Skeletal muscle cell (primary cell): ENCODE data around the gene NHSL2.

Source experiments
- DNase-seq: peaks from one replicate; pipeline ENCODE4 v3.0.0-alpha.2; 2010; ENCODE audit warnings: low read depth
- H3K4me3 ChIP-seq: 2 replicates; pipeline ENCODE4 v1.5.1; 2011; ENCODE audit warnings: low read depth, mild to moderate bottlenecking, control low read depth, low read length, moderate library complexity

NHSL2 gene

DNA sequence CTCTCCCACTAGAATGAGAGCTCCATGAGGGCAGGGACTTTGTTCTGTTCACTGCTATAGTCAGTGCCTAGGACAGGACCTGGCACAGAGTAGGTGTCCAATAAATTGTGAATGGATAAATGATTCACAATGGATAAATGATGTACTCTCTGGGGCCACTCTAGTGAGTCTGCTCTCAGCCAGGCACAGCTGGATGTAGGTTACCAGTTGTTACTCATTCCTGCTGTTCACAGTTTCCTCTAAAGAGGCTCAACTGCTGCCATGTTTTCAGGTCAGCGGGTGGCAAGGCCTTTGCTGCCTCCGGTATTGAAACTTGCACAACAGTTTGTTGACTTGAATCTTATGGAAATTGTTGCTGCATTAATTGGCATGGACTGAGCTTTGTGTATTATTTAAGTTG is 99.1 kb downstream of the NHSL2 start:
- no peak for DNase-seq

GRCh38 chrX:72011734-72012133 is 101.1 kb downstream of the NHSL2 start:
- no peak for DNase-seq
- H3K4me3 ChIP-seq = no peak overlapping the region

More for the DNA sequence above, 99.1 kb downstream of the NHSL2 start:
- H3K4me3 ChIP-seq = no peak overlapping the region

DNA sequence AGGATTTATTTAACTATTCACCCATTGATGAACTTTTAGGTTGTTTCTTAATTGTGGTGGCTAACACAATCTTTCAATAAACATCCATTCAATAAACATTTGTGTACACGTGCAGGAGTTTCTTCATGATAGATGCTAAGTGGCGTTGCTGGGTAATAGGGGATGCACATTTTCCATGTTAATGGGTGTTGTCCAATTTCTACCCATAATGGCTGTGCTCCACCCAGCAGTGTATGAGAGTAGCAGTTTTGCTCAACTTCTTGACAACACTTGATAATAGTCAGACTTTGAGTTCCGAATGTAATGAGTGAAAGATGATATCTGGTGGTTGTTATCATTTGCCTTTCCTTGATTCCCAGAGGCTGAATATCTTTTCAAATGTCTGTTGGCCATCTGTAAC is 104.7 kb downstream of the NHSL2 start:
- H3K4me3 ChIP-seq = no peak overlapping the region
- no peak for DNase-seq

- H3K4me3 ChIP-seq = no peak overlapping the region
- no peak for DNase-seq
Measured at GRCh38 chrX:72016881-72017783, 106.5 kb downstream of the NHSL2 start.

- H3K4me3 ChIP-seq = peak overlapping the region; percentile 26
- DNase-seq = peak; percentile 74
Measured at GRCh38 chrX:72018277-72019112, 107.8 kb downstream of the NHSL2 start.

- no peak overlapping the region for H3K4me3 ChIP-seq
- no peak for DNase-seq
Measured at GRCh38 chrX:72019487-72019886, 108.8 kb downstream of the NHSL2 start.

DNA sequence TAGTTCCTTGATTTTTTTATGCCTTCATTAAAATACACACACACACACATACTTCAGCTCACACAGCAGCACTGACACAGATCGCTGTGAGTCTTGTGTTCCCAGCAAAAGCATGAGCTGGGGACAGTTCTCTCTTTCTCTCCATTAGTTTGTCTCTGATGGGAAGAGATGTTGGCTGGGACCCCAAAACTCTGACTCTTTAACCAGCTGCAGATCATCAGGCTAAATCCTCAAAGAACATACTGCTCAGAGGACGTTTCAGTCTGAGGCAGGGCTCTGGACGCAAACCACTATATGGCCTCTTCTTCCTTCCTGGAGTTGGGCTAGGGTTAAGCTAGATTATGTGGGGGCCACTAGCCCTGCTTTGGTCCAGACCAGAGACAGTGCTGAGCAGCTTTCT is 109.6 kb downstream of the NHSL2 start:
- no peak overlapping the region for H3K4me3 ChIP-seq
- no peak for DNase-seq

GRCh38 chrX:72020788-72021187 is 110.1 kb downstream of the NHSL2 start:
- H3K4me3 ChIP-seq = no peak overlapping the region
- DNase-seq = no peak

- no peak overlapping the region for H3K4me3 ChIP-seq
- DNase-seq = no peak
Measured at GRCh38 chrX:72021975-72022374, 111.3 kb downstream of the NHSL2 start.

- no peak overlapping the region for H3K4me3 ChIP-seq
Measured at GRCh38 chrX:72023071-72023470, 112.4 kb downstream of the NHSL2 start.

GRCh38 chrX:72025236-72025770 is 114.7 kb downstream of the NHSL2 start:
- DNase-seq = no peak
- H3K4me3 ChIP-seq = no peak overlapping the region

More at GRCh38 chrX:72023071-72023470, 112.4 kb downstream of the NHSL2 start:
- no peak for DNase-seq

GRCh38 chrX:72026341-72027023 is 115.8 kb downstream of the NHSL2 start:
- H3K4me3 ChIP-seq = no peak overlapping the region
- no peak for DNase-seq

- no peak for DNase-seq
- peak overlapping the region; percentile 27 for H3K4me3 ChIP-seq
Measured at GRCh38 chrX:72027024-72027913, 116.6 kb downstream of the NHSL2 start.

DNA sequence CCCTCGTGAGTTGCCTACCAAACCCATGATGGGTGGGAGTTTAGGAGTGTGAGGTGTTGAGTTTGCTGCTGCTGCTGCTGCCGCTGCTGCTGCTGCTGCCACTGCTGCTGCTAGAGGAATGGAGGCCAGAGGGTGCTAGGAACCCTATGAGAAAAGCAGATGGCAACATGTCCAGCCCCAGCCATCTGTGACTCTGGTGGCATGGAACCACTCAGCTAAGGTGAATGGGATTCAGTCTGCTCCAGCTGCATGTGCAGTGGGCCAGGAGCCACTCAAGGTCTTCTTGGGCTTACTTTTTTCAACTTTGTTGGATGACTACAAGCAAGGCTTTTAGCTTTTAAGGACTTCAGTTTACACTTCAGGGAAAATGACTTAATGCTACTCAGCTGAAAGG is 117.3 kb downstream of the NHSL2 start:
- peak overlapping the region; percentile 27 for H3K4me3 ChIP-seq
- no peak for DNase-seq

GRCh38 chrX:72028701-72029470 is 118.2 kb downstream of the NHSL2 start:
- DNase-seq = no peak
- no peak overlapping the region for H3K4me3 ChIP-seq

GRCh38 chrX:72029483-72030411 is 119.1 kb downstream of the NHSL2 start:
- peak; percentile 77 for DNase-seq
- H3K4me3 ChIP-seq = no peak overlapping the region

GRCh38 chrX:72030431-72030830 is 119.8 kb downstream of the NHSL2 start:
- H3K4me3 ChIP-seq = no peak overlapping the region

More at GRCh38 chrX:72030431-72030830, 119.8 kb downstream of the NHSL2 start:
- DNase-seq = no peak
